GM20431 (cell line): ENCODE data around the gene TMEM9B.
"Not testable (repeated sequence)": the region's sequence is repeated elsewhere in the genome, so short reads cannot be mapped to it uniquely, and the experiment has no call there.

Experiments
- in situ Hi-C: fragments of 300-500 bp; cut with MseI, MboI; formaldehyde crosslinking; loops from one replicate; pipeline ENCODE4 v1.15.0; 2020; ENCODE audit warnings: low sequenced_read_pairs; ENCODE audit not compliant: unreplicated experiment

Gene TMEM9B

DNA sequence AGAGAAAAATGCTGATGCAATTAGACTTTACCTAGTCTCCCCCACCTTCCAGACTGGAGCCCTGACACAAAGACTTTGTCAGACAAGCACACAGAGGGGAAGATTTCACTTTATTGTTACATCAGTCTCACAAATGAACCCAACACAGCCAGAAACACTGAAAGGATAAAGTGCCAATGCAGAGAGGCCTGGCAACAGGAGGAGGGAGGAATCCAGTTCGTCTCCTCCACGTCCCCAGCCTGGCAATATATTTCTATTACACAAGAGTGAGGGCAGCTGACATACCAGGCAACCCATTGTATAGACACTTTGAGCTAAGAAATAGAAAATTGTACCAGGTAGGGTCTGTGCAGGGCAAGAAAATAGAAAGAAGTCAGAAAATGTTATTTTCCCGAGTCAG is 16.2 kb upstream of the TMEM9B start:
- in situ Hi-C loops = no loop called here

GRCh38 chr11:8979365-8979764 is 15.1 kb upstream of the TMEM9B start:
- in situ Hi-C loops = not testable (repeated sequence)

- in situ Hi-C loops = no loop called here
Measured at GRCh38 chr11:8973121-8973520, 8.9 kb upstream of the TMEM9B start.

DNA sequence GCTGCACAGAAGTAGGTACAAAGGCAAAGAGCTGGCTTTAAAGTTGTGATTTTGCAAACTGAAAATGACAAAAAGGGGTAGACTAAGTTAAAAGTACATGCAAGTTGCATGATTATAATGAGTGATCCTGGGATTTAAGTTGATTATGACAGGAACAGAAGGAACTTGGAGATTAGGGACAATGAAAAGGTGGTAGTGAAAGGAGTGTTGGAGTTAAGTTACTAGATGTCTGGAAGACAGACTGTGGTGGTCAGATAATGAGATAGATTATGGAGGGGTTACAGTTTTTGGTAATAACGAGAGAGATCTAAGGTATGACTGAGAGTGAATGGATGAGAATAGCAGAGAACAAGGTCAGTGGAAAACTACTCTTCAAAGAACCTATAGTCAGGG is 7.7 kb upstream of the TMEM9B start:
- in situ Hi-C loops = no loop called here

DNA sequence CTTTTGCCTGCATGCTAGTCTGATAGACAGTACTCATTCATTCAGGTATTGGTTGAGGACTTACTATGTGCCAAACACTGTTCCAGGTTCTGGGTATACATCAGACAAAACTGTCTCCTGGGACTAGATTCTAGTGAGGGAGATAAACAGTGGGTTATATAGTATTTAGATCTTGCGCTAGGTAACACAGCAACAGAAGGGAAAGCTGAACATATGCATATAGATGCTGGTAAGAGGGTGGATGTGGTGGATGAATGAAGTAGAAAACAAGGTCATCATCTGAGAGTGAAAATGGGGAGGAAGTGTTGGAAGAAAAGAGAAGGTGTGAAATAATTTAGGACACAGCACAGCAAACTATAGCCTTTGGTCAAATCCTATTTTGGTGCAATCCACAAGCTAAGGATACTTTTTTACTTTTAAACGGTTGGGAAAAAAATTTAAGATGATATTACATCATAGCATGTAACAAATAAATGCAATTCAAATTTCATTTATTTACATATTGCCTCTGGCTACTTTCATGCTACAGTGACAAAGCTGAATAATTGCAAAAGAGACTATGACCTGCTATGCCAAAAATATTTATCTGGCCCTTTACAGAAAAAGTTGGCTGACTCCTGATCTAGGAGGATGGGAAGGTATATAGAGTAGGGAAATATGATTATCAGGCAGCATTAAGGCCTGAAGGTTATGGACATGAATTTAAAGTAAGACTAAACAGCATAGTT is 7.1 kb upstream of the TMEM9B start:
- in situ Hi-C loops = no loop called here

DNA sequence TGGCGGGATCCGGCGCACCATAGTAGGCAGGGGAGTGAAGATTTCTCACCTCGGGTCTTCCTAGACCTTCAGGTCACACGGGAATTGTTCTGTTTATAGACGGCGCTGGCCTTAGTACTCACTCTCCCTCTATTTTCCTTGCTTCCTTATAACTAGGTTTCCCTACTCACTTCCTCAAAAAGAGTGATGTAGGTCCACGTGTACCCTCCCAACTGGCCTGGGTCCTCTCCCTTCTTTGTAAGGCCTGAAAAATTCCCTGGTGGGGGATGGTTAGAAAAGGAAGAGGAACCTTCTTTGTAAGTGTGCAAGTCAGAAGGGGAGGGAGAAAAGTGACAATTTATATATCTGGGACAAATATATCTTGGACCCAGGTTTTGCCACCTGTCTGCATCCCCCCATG is 2.9 kb upstream of the TMEM9B start:
- in situ Hi-C loops = no loop called here

DNA sequence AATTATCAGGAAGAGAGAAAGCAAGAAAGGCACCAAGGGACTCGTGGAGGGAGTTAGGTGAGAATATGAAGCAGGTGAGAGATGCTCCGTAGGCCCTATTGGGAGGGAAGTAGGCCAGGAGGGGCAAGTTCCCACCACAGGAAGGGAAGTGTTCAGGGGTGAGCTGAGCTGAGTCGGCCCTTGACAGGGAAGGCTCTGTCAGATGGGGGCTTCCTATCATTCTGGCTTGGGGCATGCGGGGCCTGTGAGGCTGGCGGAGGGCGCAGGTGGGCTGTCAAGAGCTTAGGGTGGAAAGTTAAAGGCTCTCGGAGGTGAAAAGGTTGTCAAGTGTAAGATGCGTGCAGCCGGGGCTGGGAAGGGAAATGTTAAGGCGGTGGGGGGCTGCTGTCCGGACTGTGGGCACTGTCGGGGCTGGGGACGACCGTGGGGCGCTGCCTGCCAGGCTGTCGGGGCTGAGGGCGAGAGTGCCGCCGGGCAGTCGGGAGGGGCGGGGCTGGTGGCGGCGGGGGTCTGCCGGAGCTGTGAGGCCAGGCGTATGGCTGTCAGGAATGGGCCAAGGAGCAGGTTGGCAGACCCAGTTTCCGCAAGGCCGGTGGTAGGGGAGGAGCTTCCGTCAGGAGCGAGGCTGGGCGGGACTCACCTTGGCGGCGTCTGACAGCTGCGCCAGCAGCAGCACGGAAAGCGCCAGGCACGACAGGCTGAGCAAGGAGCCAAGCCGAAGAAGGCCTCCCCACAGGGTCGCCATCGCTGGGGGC is 496 bp downstream of the TMEM9B start:
- in situ Hi-C loops = no loop called here

DNA sequence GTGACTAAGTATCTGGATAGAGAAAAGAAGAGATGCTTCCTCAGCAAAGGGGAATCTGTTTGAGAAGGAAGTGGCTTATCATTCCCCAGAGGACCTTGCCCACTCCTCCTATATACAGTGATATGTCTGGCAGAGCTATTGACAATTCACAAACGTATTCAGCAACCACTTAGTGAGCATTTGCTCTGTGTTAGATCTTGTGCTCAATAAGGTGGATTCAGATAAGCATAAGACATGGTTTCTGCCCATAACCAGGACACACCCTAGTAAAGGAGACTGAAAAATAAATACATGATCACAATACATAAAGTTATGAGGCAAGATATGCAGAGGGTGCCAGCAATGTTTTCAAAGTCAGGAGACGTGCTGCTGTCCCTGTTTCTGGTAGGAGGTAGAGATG is 1.4 kb downstream of the TMEM9B start:
- in situ Hi-C loops = no loop called here

DNA sequence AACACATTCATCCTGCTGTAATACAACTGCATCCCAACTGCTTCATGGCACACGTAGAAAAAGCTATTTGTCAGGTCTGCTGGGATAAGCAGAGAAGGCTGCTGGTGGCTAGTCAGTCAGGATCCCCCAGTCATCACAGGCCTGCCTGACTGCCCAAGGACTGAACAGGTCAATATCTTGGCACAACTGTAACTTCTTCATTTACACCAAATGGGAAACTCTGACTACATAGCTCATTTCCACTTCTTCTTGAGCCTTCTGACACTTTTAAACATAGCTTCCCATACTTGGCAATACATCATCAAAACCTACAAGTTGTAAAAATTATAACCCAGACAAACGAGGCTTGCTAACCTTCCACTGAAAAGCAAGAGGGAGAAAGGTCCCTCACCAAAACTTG is 2.8 kb downstream of the TMEM9B start:
- in situ Hi-C loops = no loop called here

- in situ Hi-C loops = no loop called here
Measured at GRCh38 chr11:8959546-8960166, 4.6 kb downstream of the TMEM9B start.

- in situ Hi-C loops = no loop called here
Measured at GRCh38 chr11:8956860-8957259, 7.4 kb downstream of the TMEM9B start.

DNA sequence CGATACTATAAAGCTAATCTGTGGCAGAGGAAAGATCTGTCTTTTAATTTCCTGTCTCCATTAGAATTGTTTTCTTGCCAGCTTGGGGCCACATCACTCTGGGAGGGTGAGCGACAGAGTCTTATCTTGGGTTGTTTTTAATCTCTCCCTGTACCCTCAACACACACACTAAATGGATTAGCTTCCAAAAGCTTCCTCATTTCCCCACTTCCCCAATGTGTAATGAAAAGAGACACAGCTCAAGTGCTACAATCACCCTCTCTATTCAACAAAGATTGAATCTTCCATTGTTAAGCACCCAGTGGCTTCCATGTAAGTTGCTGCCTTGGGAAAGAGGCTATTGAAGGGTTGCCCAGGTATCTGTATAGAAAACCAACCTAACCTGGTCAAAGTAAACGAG is 15.4 kb downstream of the TMEM9B start:
- in situ Hi-C loops = no loop called here

GRCh38 chr11:8947230-8947943 is 16.9 kb downstream of the TMEM9B start:
- in situ Hi-C loops = no loop called here

GRCh38 chr11:8942518-8943066 is 21.6 kb downstream of the TMEM9B start, which contains the start of gene ASCL3:
TSS of gene ASCL3 (minus strand) at chr11:8943016. CDS start at chr11:8938161, 4,855 bp downstream.
- in situ Hi-C loops = no loop called here

DNA sequence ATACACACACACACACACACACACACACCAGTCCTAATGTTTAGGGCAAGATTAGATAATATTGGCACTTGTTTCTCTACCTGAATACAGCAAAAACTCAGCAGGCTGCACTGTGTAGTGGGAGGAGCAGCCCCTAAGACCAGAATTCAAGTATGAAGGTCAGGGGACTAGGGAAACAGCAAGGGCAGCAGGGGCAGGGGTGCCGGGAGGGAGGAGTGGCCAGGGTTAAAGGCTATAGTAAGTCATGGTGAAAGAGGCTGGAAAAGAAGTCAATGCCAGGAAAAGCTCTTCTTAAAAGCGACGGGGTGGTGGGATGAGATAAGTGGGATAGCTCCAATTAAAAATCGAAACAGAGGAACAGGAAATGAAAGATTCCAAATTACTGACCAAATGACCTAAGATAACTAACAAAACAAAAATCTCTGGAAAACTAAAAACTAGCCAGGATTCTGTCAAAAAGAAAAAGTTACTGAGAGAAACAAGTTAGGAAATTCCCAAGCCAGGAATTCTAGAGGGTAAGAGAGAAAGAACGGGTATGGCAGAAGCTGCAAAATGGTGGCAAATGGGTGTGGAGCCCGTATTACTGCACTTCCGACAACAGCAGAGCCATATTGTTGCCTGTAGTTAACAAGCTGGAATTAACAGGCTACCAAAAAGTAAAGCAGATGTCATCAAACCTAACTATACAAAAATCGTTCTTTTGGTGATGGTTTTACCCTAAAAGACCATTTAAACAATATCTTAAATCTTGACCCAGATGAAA is 22.7 kb downstream of the TMEM9B start:
- in situ Hi-C loops = no loop called here

DNA sequence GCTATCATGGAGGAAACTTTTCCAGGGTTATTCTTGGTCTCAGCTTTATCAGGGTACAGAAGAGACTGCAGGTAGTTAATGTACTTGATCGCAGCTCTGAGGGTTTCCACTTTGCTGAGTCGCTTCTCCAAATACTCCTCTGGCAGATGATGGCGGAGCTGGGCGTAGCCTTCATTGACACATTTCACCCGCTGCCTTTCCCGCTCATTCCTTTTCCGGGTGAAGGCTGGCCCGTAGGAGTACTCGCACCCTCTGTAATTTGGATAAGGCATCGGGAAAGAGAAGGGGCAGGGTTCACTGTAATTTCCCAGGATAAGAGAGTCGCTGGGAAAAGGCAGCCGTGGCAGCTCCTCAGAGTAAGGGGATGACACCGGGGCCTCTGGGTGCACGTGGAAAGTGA is 26.6 kb downstream of the TMEM9B start:
- in situ Hi-C loops = no loop called here

GRCh38 chr11:8937159-8937558 is 27.1 kb downstream of the TMEM9B start:
- in situ Hi-C loops = no loop called here

DNA sequence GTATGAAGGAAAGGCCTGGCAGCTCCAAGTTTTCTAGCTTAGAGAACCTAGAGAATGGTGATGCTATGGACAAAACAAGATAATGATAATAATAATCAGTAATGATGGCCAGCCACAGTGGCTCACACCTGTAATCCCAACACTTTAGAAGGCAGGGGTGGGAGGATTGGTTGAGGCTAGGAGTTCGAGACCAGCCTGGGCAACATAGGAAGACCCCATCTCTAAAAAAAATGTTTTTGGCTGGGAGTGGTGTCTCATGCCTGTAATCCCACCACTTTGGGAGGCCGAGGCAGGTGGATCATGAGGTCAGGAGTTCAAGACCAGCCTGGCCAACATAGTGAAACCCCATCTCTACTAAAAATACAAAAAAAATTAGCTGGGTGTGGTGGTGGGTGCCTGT is 28.5 kb downstream of the TMEM9B start:
- in situ Hi-C loops = not testable (repeated sequence)

GRCh38 chr11:8934742-8935488 is 29.3 kb downstream of the TMEM9B start:
- in situ Hi-C loops = no loop called here
